T-helper 17 cell (primary cell): ENCODE measurements around the gene RNASE4. TPM values are rescaled to one million over a fixed set of nuclear protein-coding genes. Genes with fewer than 3 reads are reported as not detected.

ENCODE experiments used
- ATAC-seq: fragments of 150-1000 bp; cut with Tn5 transposase; 2 replicates; pipeline ENCODE4 v1.10.0; 2021; ENCODE audit warnings: mild to moderate bottlenecking, moderate library complexity
- DNase-seq, 3 donors: peaks; one replicate each; pipeline versions ENCODE4 v3.0.0 to v3.0.0-alpha.2; 2020 to 2021
- H3K9me3 ChIP-seq: one replicate; pipeline ENCODE4 v1.7.0; 2013; ENCODE audit warnings: low read length, mild to moderate bottlenecking; ENCODE audit not compliant: control insufficient read depth, poor library complexity, severe bottlenecking
- H3K27ac Mint-ChIP-seq: one replicate; pipeline ENCODE4 v1.8.0; 2022; ENCODE audit warnings: mild to moderate bottlenecking, moderate library complexity, mixed read lengths
- H3K27me3 Mint-ChIP-seq: one replicate; pipeline ENCODE4 v1.8.0; 2022; ENCODE audit warnings: mixed read lengths
- H3K36me3 Mint-ChIP-seq: one replicate; pipeline ENCODE4 v1.8.0; 2022; ENCODE audit warnings: low read depth, mixed read lengths
- H3K4me1 Mint-ChIP-seq: one replicate; pipeline ENCODE4 v1.8.0; 2022; ENCODE audit warnings: mild to moderate bottlenecking, mixed read lengths
- H3K4me3 Mint-ChIP-seq: one replicate; pipeline ENCODE4 v1.8.0; 2022; ENCODE audit warnings: mild to moderate bottlenecking, moderate library complexity, mixed read lengths
- total RNA-seq, 4 donors: library from RNA in 2 of 4; stranded (reverse) in 2 of 4; gene quantifications; one replicate each; pipeline ENCODE4 v1.2.3 and lab custom pipeline; 2022 to 2026

The RNASE4 gene
- total RNA-seq, 2 donors from 2014 or later, result 0.63 TPM; not detected in 1

- ATAC-seq (no peak), DNase-seq (no peak)
- Mint-ChIP-seq H3K36me3 (peaks cover 2% of the 10 kb centered on the region), H3K4me3 (no peak within 1 kb of the TSS), H3K27me3 (peaks cover 36% of the 10 kb centered on the region), H3K27ac (no peak within 1 kb of the TSS), H3K4me1 (no peaks in the 10 kb centered on the region)
- H3K9me3 ChIP-seq, result no peaks in the 10 kb centered on the region
Observed at GRCh38 chr14:20745571-20746358, 61.4 kb downstream of the RNASE4 start, which contains the start of gene EDDM3A. Gene EDDM3A (plus strand): TSS chr14:20745887. CDS start chr14:20747581, 1,694 bp downstream.

- H3K4me3 Mint-ChIP-seq, result no peak overlapping the region
- DNase-seq (no peak), ATAC-seq (no peak)
- H3K4me1 Mint-ChIP-seq, result no peaks in the 10 kb centered on the region
- no peak overlapping the region for H3K27ac Mint-ChIP-seq
- H3K27me3 Mint-ChIP-seq, result peaks cover 38% of the 10 kb centered on the region
- H3K9me3 ChIP-seq, result no peaks in the 10 kb centered on the region
- peaks cover 2% of the 10 kb centered on the region for H3K36me3 Mint-ChIP-seq
Observed at GRCh38 chr14:20746566-20746965, 62.2 kb downstream of the RNASE4 start.

- H3K27ac Mint-ChIP-seq, result no peak overlapping the region
- peaks cover 2% of the 10 kb centered on the region for H3K36me3 Mint-ChIP-seq
- peaks cover 3% of the 10 kb centered on the region for H3K9me3 ChIP-seq
- H3K27me3 Mint-ChIP-seq, result peaks cover 38% of the 10 kb centered on the region
- no peak for DNase-seq
- H3K4me3 Mint-ChIP-seq, result no peak overlapping the region
- H3K4me1 Mint-ChIP-seq, result no peaks in the 10 kb centered on the region
- no peak for ATAC-seq
Observed at GRCh38 chr14:20748439-20748838, 64.1 kb downstream of the RNASE4 start.

- no peak for DNase-seq
- H3K9me3 ChIP-seq, result peaks cover 3% of the 10 kb centered on the region
- Mint-ChIP-seq H3K27me3 (peaks cover 38% of the 10 kb centered on the region), H3K4me3 (no peak overlapping the region), H3K27ac (peak overlapping the region; percentile 34), H3K4me1 (no peaks in the 10 kb centered on the region), H3K36me3 (peaks cover 2% of the 10 kb centered on the region)
- no peak for ATAC-seq
Observed at GRCh38 chr14:20750194-20750593, 65.8 kb downstream of the RNASE4 start.

Other genes starting within 250 kb of the RNASE4 start
- gene KLHL33, start 248.4 kb upstream of the RNASE4 start, total RNA-seq, result under 1 TPM; 0.39 to 0.47 TPM
- 10 to 100 TPM; 48.9 to 55.3 TPM for gene OSGEP, start 229.7 kb upstream of the RNASE4 start, total RNA-seq
- gene APEX1, start 229.3 kb upstream of the RNASE4 start, total RNA-seq, result 100 to 1,000 TPM in 1 of 2 donors, 10 to 100 TPM in 1; 89.6 to 113 TPM
- 10 to 100 TPM; 58.5 to 58.9 TPM for gene PIP4P1, start 223.1 kb upstream of the RNASE4 start, total RNA-seq
- 100 to 1,000 TPM in 1 of 2 donors, 10 to 100 TPM in 1; 79.8 to 127 TPM for gene PNP, start 215.2 kb upstream of the RNASE4 start, total RNA-seq
- under 1 TPM; 0.47 TPM for gene RNASE10, start 179.0 kb upstream of the RNASE4 start, total RNA-seq
- gene RNASE9, start 123.5 kb upstream of the RNASE4 start, total RNA-seq, result not detected
- gene RNASE11, start 96.6 kb upstream of the RNASE4 start, total RNA-seq, result not detected
- gene RNASE12, start 93.2 kb upstream of the RNASE4 start, total RNA-seq, result not detected
- not detected for gene OR6S1, start 42.9 kb upstream of the RNASE4 start, total RNA-seq
- gene ANG, start 4.2 kb downstream of the RNASE4 start, total RNA-seq, result under 1 TPM in 1 of 2 donors, not detected in 1; 0.40 TPM
- not detected for gene EDDM3A, start 61.3 kb downstream of the RNASE4 start, total RNA-seq
- not detected for gene EDDM3B, start 83.8 kb downstream of the RNASE4 start, total RNA-seq
- 1 to 10 TPM; 2.9 to 4.1 TPM for gene RNASE6, start 96.7 kb downstream of the RNASE4 start, total RNA-seq
- not detected for gene RNASE1, start 118.3 kb downstream of the RNASE4 start, total RNA-seq
- not detected for gene RNASE3, start 206.8 kb downstream of the RNASE4 start, total RNA-seq